HEK293 (cell line): ENCODE measurements around the gene RRBP1.

Experiments used
- CTCF ChIA-PET: fragments of 350-600 bp; formaldehyde crosslinking; extraction: SDS; loops from one replicate; lab custom pipeline; 2021; ENCODE audit warnings: antibody characterized with exemption; lab: Yijun Ruan, JAX
- POLR2A ChIA-PET: fragments of 300-600 bp; formaldehyde crosslinking; extraction: SDS; loops from one replicate; lab custom pipeline; 2020; ENCODE audit warnings: antibody characterized with exemption, inconsistent platforms; lab: Yijun Ruan, JAX
- H3K27ac ChIP-seq: fragments of 200-500 bp; sonication (Bioruptor generic); 2 replicates; pipeline ENCODE4 v1.5.1; 2014; ENCODE audit warnings: low read depth, low read length, control low read depth, inconsistent platforms; ENCODE audit errors: extremely low read depth
- H3K36me3 ChIP-seq, 2 experiments: fragments of 200-500 bp in 1 of 2; sonication (Bioruptor generic) in 1 of 2; 1 replicate in 1 of 2; 2 replicates in 1 of 2; pipeline ENCODE4 v1.5.1; 2014 to 2017; ENCODE audit warnings: inconsistent platforms in 2 of 2, low read length in 2 of 2; ENCODE audit not compliant: control insufficient read depth in 2 of 2, insufficient read depth in 1 of 2
- H3K4me1 ChIP-seq: fragments of 200-500 bp; sonication (Bioruptor generic); 2 replicates; pipeline ENCODE4 v1.5.1; 2014; ENCODE audit warnings: mild to moderate bottlenecking, low read length, inconsistent platforms; ENCODE audit not compliant: control insufficient read depth, insufficient read depth
- H3K4me3 ChIP-seq: 2 replicates; pipeline ENCODE4 v1.5.1; 2011; ENCODE audit warnings: low read depth, mild to moderate bottlenecking, control low read depth, low read length, moderate library complexity
- H3K9me3 ChIP-seq: fragments of 200-500 bp; sonication (Bioruptor generic); 2 replicates; pipeline ENCODE4 v1.5.1; 2014; ENCODE audit warnings: low read depth, low read length, inconsistent platforms; ENCODE audit not compliant: control insufficient read depth, insufficient read depth
- BCL11B ChIP-seq: fragments of 450-650 bp; formaldehyde crosslinking; IDR thresholded peaks from 2 replicates; pipeline ENCODE4 v1.5.1; 2016; ENCODE audit warnings: low read depth, missing biosample characterization, missing genetic modification characterization
- KLF9 ChIP-seq: fragments of 450-650 bp; formaldehyde crosslinking; IDR thresholded peaks from 2 replicates; pipeline ENCODE4 v1.5.1; 2016; ENCODE audit warnings: missing biosample characterization, missing genetic modification characterization, low read depth
- SCRT2 ChIP-seq: fragments of 450-650 bp; formaldehyde crosslinking; IDR thresholded peaks from 2 replicates; pipeline ENCODE4 v1.5.1; 2016; ENCODE audit warnings: missing biosample characterization, missing genetic modification characterization
- ZBTB21 ChIP-seq: fragments of 450-650 bp; formaldehyde crosslinking; IDR thresholded peaks from 2 replicates; pipeline ENCODE4 v1.5.1; 2017; ENCODE audit warnings: missing biosample characterization, missing genetic modification characterization
- ZBTB6 ChIP-seq: fragments of 450-650 bp; formaldehyde crosslinking; IDR thresholded peaks from 2 replicates; pipeline ENCODE4 v1.5.1; 2017; ENCODE audit warnings: missing biosample characterization, missing genetic modification characterization
- ZBTB8A ChIP-seq: fragments of 450-650 bp; formaldehyde crosslinking; IDR thresholded peaks from 2 replicates; pipeline ENCODE4 v1.5.1; 2016; ENCODE audit warnings: missing biosample characterization, missing genetic modification characterization
- ZFHX2 ChIP-seq: fragments of 450-650 bp; formaldehyde crosslinking; conservative IDR thresholded peaks from 2 replicates; pipeline ENCODE4 v1.5.1; 2016; ENCODE audit warnings: missing biosample characterization, missing genetic modification characterization
- ZNF133 ChIP-seq: fragments of 450-650 bp; formaldehyde crosslinking; IDR thresholded peaks from 2 replicates; pipeline ENCODE4 v1.5.1; 2016; ENCODE audit warnings: missing biosample characterization, missing genetic modification characterization
- ZNF146 ChIP-seq: fragments of 450-650 bp; formaldehyde crosslinking; IDR thresholded peaks from 2 replicates; pipeline ENCODE4 v1.5.1; 2016; ENCODE audit warnings: missing biosample characterization, missing genetic modification characterization
- ZNF221 ChIP-seq: fragments of 450-650 bp; formaldehyde crosslinking; IDR thresholded peaks from 2 replicates; pipeline ENCODE4 v1.5.1; 2017; ENCODE audit warnings: missing biosample characterization, missing genetic modification characterization, borderline replicate concordance
- ZNF239 ChIP-seq: fragments of 450-650 bp; formaldehyde crosslinking; IDR thresholded peaks from 2 replicates; pipeline ENCODE4 v1.5.1; 2016; ENCODE audit warnings: missing biosample characterization, missing genetic modification characterization
- ZNF266 ChIP-seq: fragments of 450-650 bp; formaldehyde crosslinking; IDR thresholded peaks from 2 replicates; pipeline ENCODE4 v1.5.1; 2016; ENCODE audit warnings: missing biosample characterization, missing genetic modification characterization, low read depth
- ZNF391 ChIP-seq: fragments of 450-650 bp; formaldehyde crosslinking; IDR thresholded peaks from 2 replicates; pipeline ENCODE4 v1.5.1; 2016; ENCODE audit warnings: low read depth, missing biosample characterization, missing genetic modification characterization, borderline replicate concordance
- ZNF394 ChIP-seq: fragments of 450-650 bp; formaldehyde crosslinking; IDR thresholded peaks from 2 replicates; pipeline ENCODE4 v1.5.1; 2016; ENCODE audit warnings: missing biosample characterization, missing genetic modification characterization, mild to moderate bottlenecking, moderate library complexity, borderline replicate concordance
- ZNF398 ChIP-seq: fragments of 450-650 bp; formaldehyde crosslinking; IDR thresholded peaks from 2 replicates; pipeline ENCODE4 v1.5.1; 2017; ENCODE audit warnings: missing biosample characterization, missing genetic modification characterization
- ZNF416 ChIP-seq: fragments of 450-650 bp; formaldehyde crosslinking; IDR thresholded peaks from 2 replicates; pipeline ENCODE4 v1.5.1; 2016; ENCODE audit warnings: missing biosample characterization, missing genetic modification characterization
- ZNF555 ChIP-seq: fragments of 450-650 bp; formaldehyde crosslinking; conservative IDR thresholded peaks from 2 replicates; pipeline ENCODE4 v1.5.1; 2017; ENCODE audit warnings: missing biosample characterization, mild to moderate bottlenecking, missing genetic modification characterization, inconsistent platforms
- ZNF561 ChIP-seq: fragments of 450-650 bp; IDR thresholded peaks from 2 replicates; pipeline ENCODE4 v1.5.1; 2018; ENCODE audit warnings: missing biosample characterization, missing genetic modification characterization, borderline replicate concordance
- ZNF571 ChIP-seq: fragments of 450-650 bp; formaldehyde crosslinking; IDR thresholded peaks from 2 replicates; pipeline ENCODE4 v1.5.0; 2017; ENCODE audit warnings: missing biosample characterization, missing genetic modification characterization
- ZNF639 ChIP-seq: fragments of 450-650 bp; formaldehyde crosslinking; IDR thresholded peaks from 2 replicates; pipeline ENCODE4 v1.5.1; 2016; ENCODE audit warnings: missing biosample characterization, missing genetic modification characterization
- ZNF645 ChIP-seq: fragments of 450-650 bp; formaldehyde crosslinking; IDR thresholded peaks from 2 replicates; pipeline ENCODE4; 2016; ENCODE audit warnings: missing biosample characterization, missing genetic modification characterization
- ZNF837 ChIP-seq: fragments of 450-650 bp; formaldehyde crosslinking; IDR thresholded peaks from 2 replicates; pipeline ENCODE4 v1.5.1; 2016; ENCODE audit warnings: missing biosample characterization, missing genetic modification characterization
- ZNF843 ChIP-seq: fragments of 450-650 bp; formaldehyde crosslinking; IDR thresholded peaks from 2 replicates; pipeline ENCODE4 v1.5.1; 2016; ENCODE audit warnings: missing biosample characterization, missing genetic modification characterization
- TF ChIP-seq, protein P1 (sequence below): fragments of 450-650 bp; formaldehyde crosslinking; IDR thresholded peaks from 2 replicates; pipeline ENCODE4 v1.5.1; 2016; ENCODE audit warnings: missing biosample characterization, missing genetic modification characterization
- TF ChIP-seq, protein P2 (sequence below): fragments of 450-650 bp; formaldehyde crosslinking; IDR thresholded peaks from 2 replicates; pipeline ENCODE4 v1.5.1; 2016; ENCODE audit warnings: missing biosample characterization, missing genetic modification characterization
- TF ChIP-seq, protein P3 (sequence below): fragments of 450-650 bp; formaldehyde crosslinking; IDR thresholded peaks from 2 replicates; pipeline ENCODE4 v1.5.1; 2016; ENCODE audit warnings: missing biosample characterization, missing genetic modification characterization

RRBP1 gene

GRCh38 chr20:17602493-17602892 lies 79.5 kb downstream of the RRBP1 start:
- POLR2A ChIA-PET, result interaction anchor here (0.9 to 1.2 kb wide), 2 partner anchors 28 to 33 kb away, joined by 3 read pairs; partner anchors contain the start of gene DSTN
- no peaks in the 10 kb centered on the region for H3K9me3 ChIP-seq
- peaks cover 0 to 39% of the 10 kb centered on the region in 2 experiments; a peak in 2 of 3 replicates for H3K36me3 ChIP-seq
- no peak overlapping the region for H3K4me3 ChIP-seq
- CTCF ChIA-PET, result interaction anchor here (0.7 to 1.9 kb wide), 3 partner anchors 8 to 394 kb away, joined by 3 to 5 read pairs (median 4); no protein-coding TSS in a partner anchor
- no peaks in the 10 kb centered on the region for H3K4me1 ChIP-seq
- TF ChIP-seq ZNF266 (tag by site-specific recombination) (no peak), ZNF398 (tag by site-specific recombination) (no peak), BCL11B (no peak), ZNF639 (no peak), ZBTB8A (tag by site-specific recombination) (no peak), ZNF843 (tag by site-specific recombination) (no peak), ZFHX2 (tag by site-specific recombination) (no peak), ZNF146 (tag by site-specific recombination) (no peak), ZNF837 (no peak), ZNF555 (tag by site-specific recombination) (no peak), ZNF133 (tag by site-specific recombination) (no peak), ZNF571 (tag by site-specific recombination) (no peak), ZNF391 (no peak), KLF9 (tag by site-specific recombination) (no peak)
- TF ChIP-seq, protein P1, sequence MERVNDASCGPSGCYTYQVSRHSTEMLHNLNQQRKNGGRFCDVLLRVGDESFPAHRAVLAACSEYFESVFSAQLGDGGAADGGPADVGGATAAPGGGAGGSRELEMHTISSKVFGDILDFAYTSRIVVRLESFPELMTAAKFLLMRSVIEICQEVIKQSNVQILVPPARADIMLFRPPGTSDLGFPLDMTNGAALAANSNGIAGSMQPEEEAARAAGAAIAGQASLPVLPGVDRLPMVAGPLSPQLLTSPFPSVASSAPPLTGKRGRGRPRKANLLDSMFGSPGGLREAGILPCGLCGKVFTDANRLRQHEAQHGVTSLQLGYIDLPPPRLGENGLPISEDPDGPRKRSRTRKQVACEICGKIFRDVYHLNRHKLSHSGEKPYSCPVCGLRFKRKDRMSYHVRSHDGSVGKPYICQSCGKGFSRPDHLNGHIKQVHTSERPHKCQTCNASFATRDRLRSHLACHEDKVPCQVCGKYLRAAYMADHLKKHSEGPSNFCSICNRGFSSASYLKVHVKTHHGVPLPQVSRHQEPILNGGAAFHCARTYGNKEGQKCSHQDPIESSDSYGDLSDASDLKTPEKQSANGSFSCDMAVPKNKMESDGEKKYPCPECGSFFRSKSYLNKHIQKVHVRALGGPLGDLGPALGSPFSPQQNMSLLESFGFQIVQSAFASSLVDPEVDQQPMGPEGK (tag by site-specific recombination), result no peak
- TF ChIP-seq, protein P2, sequence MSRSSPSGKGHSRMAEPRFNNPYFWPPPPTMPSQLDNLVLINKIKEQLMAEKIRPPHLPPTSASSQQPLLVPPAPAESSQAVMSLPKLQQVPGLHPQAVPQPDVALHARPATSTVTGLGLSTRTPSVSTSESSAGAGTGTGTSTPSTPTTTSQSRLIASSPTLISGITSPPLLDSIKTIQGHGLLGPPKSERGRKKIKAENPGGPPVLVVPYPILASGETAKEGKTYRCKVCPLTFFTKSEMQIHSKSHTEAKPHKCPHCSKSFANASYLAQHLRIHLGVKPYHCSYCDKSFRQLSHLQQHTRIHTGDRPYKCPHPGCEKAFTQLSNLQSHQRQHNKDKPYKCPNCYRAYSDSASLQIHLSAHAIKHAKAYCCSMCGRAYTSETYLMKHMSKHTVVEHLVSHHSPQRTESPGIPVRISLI (tag by site-specific recombination), result no peak
- TF ChIP-seq, all 188 proteins: peak for 0
- H3K27ac ChIP-seq, result no peak overlapping the region

DNA sequence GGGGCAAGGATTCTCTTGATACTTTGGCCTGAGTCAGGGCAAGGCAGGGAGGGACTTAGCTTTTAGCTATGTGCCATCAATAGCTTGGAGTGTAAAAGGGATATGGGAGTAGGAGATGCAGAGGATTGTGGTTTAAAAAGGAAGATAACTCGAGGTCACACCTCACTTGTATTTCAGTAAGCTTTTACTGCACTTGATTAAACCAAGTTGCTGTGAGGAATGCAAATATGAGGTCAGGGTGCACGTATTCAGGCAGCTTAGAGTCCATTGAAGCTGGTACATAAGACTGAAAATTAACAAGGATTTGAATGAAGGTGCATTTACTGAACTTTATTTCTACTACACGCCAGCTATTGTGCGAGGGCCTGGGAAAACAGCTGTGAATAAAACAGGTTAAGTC lies 80.1 kb downstream of the RRBP1 start:
- no peak overlapping the region for H3K4me3 ChIP-seq
- no peak overlapping the region for H3K27ac ChIP-seq
- POLR2A ChIA-PET, result interaction anchor here (1.2 kb wide), 1 partner anchor 27 kb away, joined by 3 read pairs; no protein-coding TSS in a partner anchor
- peaks cover 0 to 36% of the 10 kb centered on the region in 2 experiments; a peak in 2 of 3 replicates for H3K36me3 ChIP-seq
- CTCF ChIA-PET, result interaction anchor here (1.8 to 1.9 kb wide), 2 partner anchors 9 to 337 kb away, joined by 4 to 5 read pairs; no protein-coding TSS in a partner anchor
- no peaks in the 10 kb centered on the region for H3K9me3 ChIP-seq
- H3K4me1 ChIP-seq, result no peaks in the 10 kb centered on the region
- no peak for TF ChIP-seq ZNF645
- TF ChIP-seq SCRT2, result no peak
- no peak for TF ChIP-seq ZNF221 (tag by site-specific recombination)
- no peak for TF ChIP-seq ZBTB21 (tag by site-specific recombination)
- TF ChIP-seq KLF9 (tag by site-specific recombination), result no peak
- no peak for TF ChIP-seq ZNF416 (tag by site-specific recombination)
- TF ChIP-seq, protein P3, sequence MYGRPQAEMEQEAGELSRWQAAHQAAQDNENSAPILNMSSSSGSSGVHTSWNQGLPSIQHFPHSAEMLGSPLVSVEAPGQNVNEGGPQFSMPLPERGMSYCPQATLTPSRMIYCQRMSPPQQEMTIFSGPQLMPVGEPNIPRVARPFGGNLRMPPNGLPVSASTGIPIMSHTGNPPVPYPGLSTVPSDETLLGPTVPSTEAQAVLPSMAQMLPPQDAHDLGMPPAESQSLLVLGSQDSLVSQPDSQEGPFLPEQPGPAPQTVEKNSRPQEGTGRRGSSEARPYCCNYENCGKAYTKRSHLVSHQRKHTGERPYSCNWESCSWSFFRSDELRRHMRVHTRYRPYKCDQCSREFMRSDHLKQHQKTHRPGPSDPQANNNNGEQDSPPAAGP (tag by site-specific recombination), result no peak
- TF ChIP-seq ZNF239 (tag by site-specific recombination), result no peak
- TF ChIP-seq ZNF394 (tag by site-specific recombination), result no peak
- no peak for TF ChIP-seq ZNF561 (tag by site-specific recombination)
- no peak for TF ChIP-seq ZBTB6 (tag by site-specific recombination)
